GM12874 (cell line): ENCODE measurements around the gene PFDN5.

ENCODE experiments used
- TF ChIP-seq, protein P1 (sequence below): IDR thresholded peaks from 2 replicates; pipeline ENCODE4 v1.5.1; 2011; ENCODE audit warnings: low read depth, mild to moderate bottlenecking, control low read depth, low read length, moderate library complexity; ENCODE audit not compliant: insufficient read depth

Gene PFDN5

DNA sequence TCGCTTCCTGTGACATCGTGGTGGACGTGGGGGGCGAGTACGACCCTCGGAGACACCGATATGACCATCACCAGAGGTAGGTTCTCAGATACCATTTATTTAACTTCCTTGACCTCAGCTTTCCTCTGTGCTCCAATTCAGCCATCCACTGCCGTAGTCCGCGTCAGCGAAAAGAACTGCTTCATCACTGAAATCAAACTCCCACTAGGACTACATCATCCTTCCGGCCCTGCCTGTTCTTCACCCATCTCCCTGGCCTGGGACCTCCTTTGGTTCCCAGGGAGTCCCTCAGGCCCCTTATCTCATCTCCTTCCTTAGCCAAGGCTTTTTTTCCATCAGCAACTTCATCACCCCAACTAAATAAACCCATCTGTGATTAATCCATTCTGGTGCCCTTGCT lies 4.8 kb downstream of the PFDN5 start:
- TF ChIP-seq, protein P1, sequence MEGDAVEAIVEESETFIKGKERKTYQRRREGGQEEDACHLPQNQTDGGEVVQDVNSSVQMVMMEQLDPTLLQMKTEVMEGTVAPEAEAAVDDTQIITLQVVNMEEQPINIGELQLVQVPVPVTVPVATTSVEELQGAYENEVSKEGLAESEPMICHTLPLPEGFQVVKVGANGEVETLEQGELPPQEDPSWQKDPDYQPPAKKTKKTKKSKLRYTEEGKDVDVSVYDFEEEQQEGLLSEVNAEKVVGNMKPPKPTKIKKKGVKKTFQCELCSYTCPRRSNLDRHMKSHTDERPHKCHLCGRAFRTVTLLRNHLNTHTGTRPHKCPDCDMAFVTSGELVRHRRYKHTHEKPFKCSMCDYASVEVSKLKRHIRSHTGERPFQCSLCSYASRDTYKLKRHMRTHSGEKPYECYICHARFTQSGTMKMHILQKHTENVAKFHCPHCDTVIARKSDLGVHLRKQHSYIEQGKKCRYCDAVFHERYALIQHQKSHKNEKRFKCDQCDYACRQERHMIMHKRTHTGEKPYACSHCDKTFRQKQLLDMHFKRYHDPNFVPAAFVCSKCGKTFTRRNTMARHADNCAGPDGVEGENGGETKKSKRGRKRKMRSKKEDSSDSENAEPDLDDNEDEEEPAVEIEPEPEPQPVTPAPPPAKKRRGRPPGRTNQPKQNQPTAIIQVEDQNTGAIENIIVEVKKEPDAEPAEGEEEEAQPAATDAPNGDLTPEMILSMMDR: no peak

GRCh38 chr12:53302903-53303302 lies 7.6 kb downstream of the PFDN5 start:
- TF ChIP-seq, protein P1: no peak

DNA sequence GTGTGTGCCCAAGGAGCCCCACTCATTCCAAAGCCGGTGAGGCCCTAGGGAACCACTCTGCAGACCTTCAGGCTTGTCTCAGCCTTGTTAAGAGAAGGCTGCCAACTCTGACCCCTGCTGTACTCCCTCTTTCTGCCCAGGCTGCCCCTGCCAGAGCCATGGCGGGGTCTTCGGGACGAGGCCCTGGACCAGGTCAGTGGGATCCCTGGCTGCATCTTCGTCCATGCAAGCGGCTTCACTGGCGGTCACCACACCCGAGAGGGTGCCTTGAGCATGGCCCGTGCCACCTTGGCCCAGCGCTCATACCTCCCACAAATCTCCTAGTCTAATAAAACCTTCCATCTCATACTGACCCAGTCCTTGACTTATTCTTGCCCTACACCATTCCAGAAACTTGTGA lies 11.5 kb downstream of the PFDN5 start:
- TF ChIP-seq, protein P1: no peak

- TF ChIP-seq, protein P1: no peak
These were observed 12.9 kb downstream of the PFDN5 start for GRCh38 chr12:53308276-53308675.

DNA sequence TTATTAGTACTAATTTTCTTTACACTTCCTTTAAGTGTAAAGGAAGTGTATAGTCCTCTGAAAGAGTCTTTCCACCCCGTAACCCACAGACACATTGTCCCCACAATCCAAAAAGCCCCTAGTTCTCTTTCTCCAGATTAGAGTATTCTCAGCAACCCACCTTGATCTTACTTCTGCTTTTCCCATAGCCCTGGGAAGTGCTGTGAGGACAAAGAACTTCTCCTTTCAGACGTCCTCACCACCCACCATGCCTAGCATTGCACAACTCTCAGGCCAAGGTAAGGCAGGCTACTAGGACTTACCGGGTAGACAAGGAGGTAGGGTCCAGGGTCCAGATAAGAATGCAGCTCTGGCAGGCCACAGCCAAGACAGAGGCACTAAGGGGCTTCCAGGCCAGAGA lies 18.7 kb downstream of the PFDN5 start:
- TF ChIP-seq, protein P1: no peak

DNA sequence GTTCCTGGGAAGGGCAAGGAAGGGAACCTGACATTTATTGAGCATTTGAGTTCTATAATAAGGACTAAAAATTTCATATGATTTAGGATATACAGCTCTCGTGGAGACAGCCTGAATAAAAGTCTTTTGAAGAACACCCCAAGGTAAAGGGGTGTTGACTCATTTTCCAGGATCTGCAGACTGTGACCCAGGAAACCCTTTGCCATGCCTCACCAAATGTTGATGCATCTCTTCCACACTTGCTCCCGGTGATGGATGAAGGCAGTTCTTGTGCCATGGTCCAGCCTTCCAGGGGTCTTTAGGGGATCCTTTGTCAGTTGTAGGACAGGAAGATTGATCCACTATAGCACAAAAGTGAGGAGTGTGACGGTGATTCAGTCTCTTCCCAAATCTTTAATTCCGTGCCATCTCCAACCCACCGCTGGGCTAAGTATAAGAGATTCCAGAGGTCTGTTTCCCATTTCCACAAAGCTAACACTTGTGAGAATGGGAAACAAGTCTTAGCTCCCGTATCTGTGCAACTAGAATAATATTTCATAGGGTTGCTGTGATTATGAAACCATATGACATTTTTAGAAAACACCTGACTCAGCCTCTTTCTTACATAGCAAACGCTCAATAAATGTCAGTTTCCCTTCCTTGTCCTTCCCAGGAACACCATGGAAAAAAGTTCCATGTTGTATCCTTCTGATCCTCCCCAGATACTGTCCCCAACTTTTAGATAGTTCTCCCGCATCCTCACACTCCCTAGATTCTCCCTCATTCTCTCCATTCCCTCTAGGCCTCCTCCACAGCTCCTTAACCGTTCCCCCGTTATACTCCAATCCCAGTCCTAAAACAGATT lies 25.2 kb downstream of the PFDN5 start:
- TF ChIP-seq, protein P1: no peak

- TF ChIP-seq, protein P1: no peak
These were observed 28.9 kb downstream of the PFDN5 start for GRCh38 chr12:53324113-53324778.
